OCI-LY1 (cell line): ENCODE data around the gene RNF144A.

Source experiments
- H2AFZ ChIP-seq: fragments of 200-600 bp; sonication (generic), shearing (Covaris generic); 2 replicates; pipeline ENCODE4 v1.6.0; 2014; ENCODE audit warnings: antibody characterized with exemption, mild to moderate bottlenecking, low read length
- H3F3A ChIP-seq: fragments of 200-600 bp; sonication (generic), shearing (Covaris generic); 2 replicates; pipeline ENCODE4 v1.6.0; 2014; ENCODE audit warnings: mild to moderate bottlenecking, antibody characterized with exemption, low read length, moderate library complexity; ENCODE audit not compliant: insufficient read depth
- H3K27ac ChIP-seq: fragments of 200-600 bp; sonication (generic); 2 replicates; pipeline ENCODE4 v1.5.1; 2014; ENCODE audit warnings: low read length, mixed run types, mild to moderate bottlenecking, low read depth; ENCODE audit not compliant: poor library complexity, severe bottlenecking
- H3K27me3 ChIP-seq: fragments of 200-600 bp; sonication (generic); 2 replicates; pipeline ENCODE4 v1.6.0; 2014; ENCODE audit warnings: antibody characterized with exemption, mild to moderate bottlenecking, low read length, moderate library complexity; ENCODE audit not compliant: insufficient read depth
- H3K36me3 ChIP-seq: fragments of 200-600 bp; sonication (generic); 2 replicates; pipeline ENCODE4 v1.6.1; 2014; ENCODE audit warnings: mild to moderate bottlenecking, antibody characterized with exemption, low read length, moderate library complexity, mixed read lengths; ENCODE audit not compliant: insufficient read depth
- H3K4me1 ChIP-seq: fragments of 200-600 bp; sonication (generic); 2 replicates; pipeline ENCODE4 v1.5.1; 2014; ENCODE audit warnings: mild to moderate bottlenecking, low read length, moderate library complexity; ENCODE audit not compliant: insufficient read depth, severe bottlenecking
- H3K4me2 ChIP-seq: fragments of 200-600 bp; sonication (generic), shearing (Covaris generic); 2 replicates; pipeline ENCODE4 v1.6.1; 2014; ENCODE audit warnings: low read length
- H3K4me3 ChIP-seq: fragments of 200-600 bp; sonication (generic); 2 replicates; pipeline ENCODE4 v1.5.1; 2014; ENCODE audit warnings: low read length, low read depth, mild to moderate bottlenecking, mixed read lengths; ENCODE audit not compliant: poor library complexity, severe bottlenecking
- H3K79me2 ChIP-seq: fragments of 200-600 bp; shearing (Covaris generic); 2 replicates; pipeline ENCODE4 v1.6.1; 2016; ENCODE audit warnings: mixed run types, low read length, mixed read lengths; ENCODE audit not compliant: insufficient read depth
- H3K9ac ChIP-seq: fragments of 200-600 bp; sonication (generic), shearing (Covaris generic); 2 replicates; pipeline ENCODE4 v1.6.1; 2014; ENCODE audit warnings: mild to moderate bottlenecking, low read length, mixed read lengths
- H3K9me2 ChIP-seq: fragments of 200-600 bp; sonication (generic), shearing (Covaris generic); 2 replicates; pipeline ENCODE4 v1.6.1; 2014; ENCODE audit warnings: low read depth, mild to moderate bottlenecking, low read length, mixed read lengths
- H3K9me3 ChIP-seq: fragments of 200-600 bp; shearing (Covaris generic); 2 replicates; pipeline ENCODE4 v1.6.1; 2014; ENCODE audit warnings: low read length, mixed read lengths
- H4K20me1 ChIP-seq: fragments of 200-600 bp; sonication (generic), shearing (Covaris generic); 2 replicates; pipeline ENCODE4 v1.6.0; 2016; ENCODE audit warnings: mild to moderate bottlenecking, low read length; ENCODE audit not compliant: insufficient read depth
- CTCF ChIP-seq: fragments of 200-600 bp; sonication (generic), shearing (Covaris generic); IDR thresholded peaks from 2 replicates; pipeline ENCODE4 v1.5.1; 2017; ENCODE audit warnings: mild to moderate bottlenecking, antibody characterized with exemption, low read length, moderate library complexity, mixed read lengths
- EZH2 ChIP-seq: fragments of 200-600 bp; sonication (generic), shearing (Covaris generic); IDR thresholded peaks from 2 replicates; pipeline ENCODE4 v1.8.0; 2017; ENCODE audit warnings: borderline replicate concordance, mixed run types, mild to moderate bottlenecking, antibody characterized with exemption, low read length, moderate library complexity, mixed read lengths

The RNF144A gene

DNA sequence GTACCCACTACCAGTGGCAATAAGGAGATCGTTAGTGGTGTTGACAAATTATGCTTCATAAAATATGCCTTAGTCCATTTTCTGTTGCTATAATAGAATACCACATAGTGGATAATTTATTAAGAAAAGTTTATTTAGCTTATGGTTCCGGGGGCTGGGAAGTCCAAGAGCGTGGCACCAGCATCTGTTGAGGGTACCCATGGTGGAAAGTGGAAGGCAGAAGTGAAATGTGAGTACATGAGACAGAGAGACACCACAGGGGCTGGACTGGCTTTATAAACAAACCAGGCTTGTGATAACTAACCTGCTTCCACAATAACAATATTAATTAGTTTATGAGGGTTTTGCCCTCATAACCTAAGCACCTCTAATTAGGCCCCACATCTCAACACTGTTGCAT is 146.6 kb downstream of the RNF144A start:
- H3K79me2 ChIP-seq = no peaks in the 10 kb centered on the region
- no peaks in the 10 kb centered on the region for H4K20me1 ChIP-seq
- H3K9ac ChIP-seq = no peak overlapping the region
- H3F3A ChIP-seq = no peaks in the 10 kb centered on the region
- no peaks in the 10 kb centered on the region for H3K9me2 ChIP-seq
- no peaks in the 10 kb centered on the region for H3K9me3 ChIP-seq
- TF ChIP-seq EZH2 (no peak), CTCF (no peak)
- H2AFZ ChIP-seq = no peak overlapping the region
- H3K4me1 ChIP-seq = peaks cover 22% of the 10 kb centered on the region
- H3K27ac ChIP-seq = no peak overlapping the region
- H3K27me3 ChIP-seq = no peaks in the 10 kb centered on the region
- H3K36me3 ChIP-seq = no peaks in the 10 kb centered on the region; the same call in 1 of the 2 replicates
- no peak overlapping the region for H3K4me3 ChIP-seq
- H3K4me2 ChIP-seq = no peak overlapping the region

- Histone ChIP-seq H3K9me3 (no peaks in the 10 kb centered on the region), H2AFZ (no peak overlapping the region), H3K27me3 (no peaks in the 10 kb centered on the region), H3K4me1 (no peaks in the 10 kb centered on the region), H3K79me2 (no peaks in the 10 kb centered on the region), H3K4me2 (no peak overlapping the region), H3K4me3 (no peak overlapping the region), H3K9ac (no peak overlapping the region), H3K36me3 (no peaks in the 10 kb centered on the region; the same call in 1 of the 2 replicates), H3K9me2 (no peaks in the 10 kb centered on the region), H3K27ac (no peak overlapping the region), H3F3A (no peaks in the 10 kb centered on the region), H4K20me1 (no peaks in the 10 kb centered on the region)
- no peak for TF ChIP-seq EZH2
- no peak for TF ChIP-seq CTCF
Measured at GRCh38 chr2:7068457-7068856, 151.2 kb downstream of the RNF144A start.

- Histone ChIP-seq H3F3A (no peaks in the 10 kb centered on the region), H3K27ac (no peak overlapping the region), H3K9ac (no peak overlapping the region), H3K9me2 (no peaks in the 10 kb centered on the region), H3K79me2 (no peaks in the 10 kb centered on the region), H3K4me2 (no peak overlapping the region), H4K20me1 (no peaks in the 10 kb centered on the region), H3K4me3 (no peak overlapping the region), H3K4me1 (no peaks in the 10 kb centered on the region), H3K36me3 (no peaks in the 10 kb centered on the region), H2AFZ (no peak overlapping the region), H3K9me3 (no peaks in the 10 kb centered on the region), H3K27me3 (no peaks in the 10 kb centered on the region)
- TF ChIP-seq EZH2 = no peak
- no peak for TF ChIP-seq CTCF
Measured at GRCh38 chr2:7070483-7070882, 153.3 kb downstream of the RNF144A start.
